Effector memory CD4-positive, alpha-beta T cell (primary cell): ENCODE data around the gene JCAD.
"Not testable (repeated sequence)": the region's sequence is repeated elsewhere in the genome, so short reads cannot be mapped to it uniquely, and the experiment has no call there.

Experiments used
- DNase-seq, 3 donors: peaks; one replicate each; pipeline ENCODE4 v3.0.0-alpha.2; 2020
- H3K27ac ChIP-seq: 2 replicates; pipeline ENCODE4 v1.7.0; 2013; ENCODE audit warnings: mild to moderate bottlenecking, low read length, moderate library complexity; ENCODE audit not compliant: insufficient read depth, poor library complexity, severe bottlenecking
- H3K27me3 ChIP-seq: replicated peaks from 2 replicates; pipeline ENCODE4 v1.7.0; 2013; ENCODE audit warnings: mild to moderate bottlenecking, low read length; ENCODE audit not compliant: insufficient read depth, control insufficient read depth, poor library complexity, severe bottlenecking
- H3K36me3 ChIP-seq: 2 replicates; pipeline ENCODE4 v1.7.0; 2013; ENCODE audit warnings: mild to moderate bottlenecking, low read length, moderate library complexity; ENCODE audit not compliant: control insufficient read depth, insufficient read depth
- H3K4me1 ChIP-seq: 2 replicates; pipeline ENCODE4 v1.7.0; 2013; ENCODE audit warnings: low read length, mild to moderate bottlenecking; ENCODE audit not compliant: control insufficient read depth, insufficient read depth, poor library complexity, severe bottlenecking
- H3K4me3 ChIP-seq: 2 replicates; pipeline ENCODE4 v1.7.0; 2013; ENCODE audit warnings: low read length, low read depth, mild to moderate bottlenecking; ENCODE audit not compliant: insufficient read depth, poor library complexity, severe bottlenecking
- H3K9me3 ChIP-seq: 2 replicates; pipeline ENCODE4 v1.7.0; 2013; ENCODE audit warnings: mild to moderate bottlenecking, low read length, moderate library complexity; ENCODE audit not compliant: control insufficient read depth

Gene JCAD

GRCh38 chr10:30028006-30028737 is 31.2 kb downstream of the JCAD start:
- H3K27me3 ChIP-seq, result peaks cover 13% of the 10 kb centered on the region
- no peak overlapping the region for H3K27ac ChIP-seq
- H3K4me3 ChIP-seq, result peak overlapping the region; percentile 43
- H3K9me3 ChIP-seq, result no peaks in the 10 kb centered on the region
- H3K36me3 ChIP-seq, result no peaks in the 10 kb centered on the region
- peaks cover 28% of the 10 kb centered on the region for H3K4me1 ChIP-seq
- peak in 1 of 3 donors; percentile 8 for DNase-seq

- Histone ChIP-seq H3K4me3 (peak overlapping the region; percentile 43), H3K27me3 (peaks cover 13% of the 10 kb centered on the region)
Measured at GRCh38 chr10:30027057-30028005, 32.1 kb downstream of the JCAD start.

GRCh38 chr10:30026578-30026977 is 32.8 kb downstream of the JCAD start:
- no peaks in the 10 kb centered on the region for H3K36me3 ChIP-seq
- H3K4me1 ChIP-seq, result peaks cover 28% of the 10 kb centered on the region
- H3K9me3 ChIP-seq, result no peaks in the 10 kb centered on the region
- no peak overlapping the region for H3K27ac ChIP-seq
- DNase-seq, result no peak
- H3K4me3 ChIP-seq, result peak overlapping the region; percentile 43
- H3K27me3 ChIP-seq, result peaks cover 9% of the 10 kb centered on the region

More at GRCh38 chr10:30027057-30028005, 32.1 kb downstream of the JCAD start:
- H3K9me3 ChIP-seq, result no peaks in the 10 kb centered on the region
- no peaks in the 10 kb centered on the region for H3K36me3 ChIP-seq
- peak; percentile 69 to 88 (median 87) for DNase-seq
- peaks cover 28% of the 10 kb centered on the region for H3K4me1 ChIP-seq
- no peak overlapping the region for H3K27ac ChIP-seq

GRCh38 chr10:30026080-30026479 is 33.3 kb downstream of the JCAD start:
- no peaks in the 10 kb centered on the region for H3K36me3 ChIP-seq

GRCh38 chr10:30025428-30025827 is 34.0 kb downstream of the JCAD start:
- not testable (repeated sequence) for H3K27me3 ChIP-seq, H3K9me3 ChIP-seq, H3K27ac ChIP-seq, DNase-seq, H3K4me3 ChIP-seq, H3K36me3 ChIP-seq
- peaks cover 28% of the 10 kb centered on the region for H3K4me1 ChIP-seq

More at GRCh38 chr10:30026080-30026479, 33.3 kb downstream of the JCAD start:
- Histone ChIP-seq H3K9me3 (no peaks in the 10 kb centered on the region), H3K27ac (no peak overlapping the region), H3K4me3 (no peak overlapping the region), H3K4me1 (peaks cover 28% of the 10 kb centered on the region), H3K27me3 (peaks cover 9% of the 10 kb centered on the region)
- DNase-seq, result no peak

- Histone ChIP-seq H3K27ac (no peak overlapping the region), H3K36me3 (no peaks in the 10 kb centered on the region), H3K4me1 (peaks cover 16% of the 10 kb centered on the region), H3K27me3 (peaks cover 8% of the 10 kb centered on the region), H3K4me3 (no peak overlapping the region), H3K9me3 (no peaks in the 10 kb centered on the region)
- DNase-seq, result no peak
Measured at GRCh38 chr10:30022590-30022989, 36.8 kb downstream of the JCAD start.

GRCh38 chr10:30019468-30019867 is 39.9 kb downstream of the JCAD start:
- peaks cover 8% of the 10 kb centered on the region for H3K27me3 ChIP-seq
- no peak for DNase-seq
- H3K9me3 ChIP-seq, result no peaks in the 10 kb centered on the region
- H3K4me1 ChIP-seq, result no peaks in the 10 kb centered on the region
- H3K36me3 ChIP-seq, result no peaks in the 10 kb centered on the region
- H3K4me3 ChIP-seq, result no peak overlapping the region
- H3K27ac ChIP-seq, result no peak overlapping the region

- Histone ChIP-seq H3K9me3 (no peaks in the 10 kb centered on the region), H3K27me3 (peaks cover 8% of the 10 kb centered on the region), H3K36me3 (no peaks in the 10 kb centered on the region), H3K4me3 (no peak overlapping the region), H3K27ac (no peak overlapping the region), H3K4me1 (no peaks in the 10 kb centered on the region)
- DNase-seq, result no peak
Measured at GRCh38 chr10:30018496-30018895, 40.9 kb downstream of the JCAD start.

GRCh38 chr10:30017966-30018365 is 41.4 kb downstream of the JCAD start:
- H3K27ac ChIP-seq, result no peak overlapping the region
- H3K27me3 ChIP-seq, result peaks cover 8% of the 10 kb centered on the region
- H3K4me1 ChIP-seq, result no peaks in the 10 kb centered on the region
- DNase-seq, result no peak
- H3K9me3 ChIP-seq, result no peaks in the 10 kb centered on the region
- H3K4me3 ChIP-seq, result no peak overlapping the region
- H3K36me3 ChIP-seq, result no peaks in the 10 kb centered on the region

GRCh38 chr10:30017556-30017955 is 41.8 kb downstream of the JCAD start:
- H3K36me3 ChIP-seq, result no peaks in the 10 kb centered on the region
- H3K4me1 ChIP-seq, result no peaks in the 10 kb centered on the region
- H3K9me3 ChIP-seq, result no peaks in the 10 kb centered on the region
- no peak for DNase-seq
- no peak overlapping the region for H3K4me3 ChIP-seq
- H3K27me3 ChIP-seq, result peaks cover 8% of the 10 kb centered on the region
- H3K27ac ChIP-seq, result no peak overlapping the region
